Cerebellar nuclear complex (tissue), 1 donor: Measurements from ENCODE around the gene HNF1B.

Experiments used
- DNase-seq, 2 experiments: peaks; one replicate each; lab custom pipeline; 2025; lab: John Stamatoyannopoulos, UW

HNF1B gene

DNA sequence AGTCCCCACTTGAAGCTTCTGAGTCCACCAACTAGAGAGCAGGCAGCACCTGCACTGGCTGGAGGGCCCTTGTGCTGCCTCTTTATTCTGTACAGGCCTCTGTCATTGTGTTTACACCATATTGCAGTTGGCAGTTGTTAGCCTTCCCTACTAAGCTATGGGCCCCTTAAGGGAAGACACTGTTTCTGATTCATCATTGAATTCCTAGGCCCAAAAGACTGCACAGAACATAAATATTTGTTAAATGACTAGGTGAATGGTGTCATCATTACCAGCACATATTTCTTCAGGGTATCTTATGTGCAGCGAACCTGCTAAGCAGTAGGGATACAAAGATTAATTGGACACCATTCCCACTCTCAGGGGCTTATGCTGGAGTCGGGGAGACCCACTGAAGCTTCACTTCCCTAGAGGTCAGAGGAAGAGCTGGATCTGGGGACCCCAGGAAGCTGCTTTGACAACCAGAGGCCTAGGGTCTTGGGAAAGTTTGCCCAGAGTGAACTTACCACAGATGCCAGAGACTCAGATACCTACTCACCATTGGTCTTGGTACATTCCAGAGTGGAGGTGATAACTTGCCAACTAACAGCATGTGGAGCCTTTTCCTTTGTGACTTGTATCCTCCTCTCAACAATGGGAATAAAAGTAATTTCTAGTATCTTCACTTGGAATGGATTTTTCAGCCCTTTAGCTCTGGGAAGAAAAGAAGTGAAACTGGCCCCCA, 72.9 kb downstream of the HNF1B start:
- DNase-seq: no peak

DNA sequence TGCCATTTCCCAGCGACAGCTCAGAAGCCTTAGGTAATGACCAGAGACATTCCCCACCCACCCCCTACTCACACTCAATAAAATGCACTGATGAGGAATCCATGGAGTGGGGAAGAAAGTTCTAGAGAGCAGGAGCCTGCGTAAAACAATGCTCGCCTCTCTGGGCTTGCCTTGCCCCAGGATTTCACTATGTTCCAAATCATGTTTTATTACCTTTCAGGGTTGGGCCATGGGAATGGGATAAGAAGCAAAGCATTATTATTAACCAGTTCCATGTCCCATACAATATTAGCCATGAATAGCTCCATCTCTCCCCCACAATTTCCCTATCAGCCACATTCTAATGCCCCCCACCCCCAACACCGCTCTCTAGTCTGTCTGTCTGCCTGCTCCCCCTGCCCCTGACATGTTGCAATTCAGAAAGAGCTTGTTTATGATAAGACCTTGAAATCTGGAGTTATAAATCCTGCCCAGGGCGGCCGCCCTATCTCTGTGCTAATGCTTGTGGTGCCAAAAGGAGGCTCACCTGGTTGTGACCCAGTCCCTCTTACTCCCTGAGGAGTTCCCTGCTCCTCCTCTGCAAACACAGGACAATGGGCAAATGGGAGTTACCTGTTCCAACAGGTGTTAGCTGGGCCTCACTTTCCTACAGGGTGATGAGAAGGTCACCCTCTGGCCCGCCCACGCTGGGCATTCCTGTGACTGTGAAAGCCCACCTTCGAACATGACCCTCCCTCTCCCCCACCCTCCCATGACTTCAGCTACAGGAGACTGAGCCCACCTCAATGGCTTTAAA, 73.6 kb downstream of the HNF1B start:
- no peak for DNase-seq

DNA sequence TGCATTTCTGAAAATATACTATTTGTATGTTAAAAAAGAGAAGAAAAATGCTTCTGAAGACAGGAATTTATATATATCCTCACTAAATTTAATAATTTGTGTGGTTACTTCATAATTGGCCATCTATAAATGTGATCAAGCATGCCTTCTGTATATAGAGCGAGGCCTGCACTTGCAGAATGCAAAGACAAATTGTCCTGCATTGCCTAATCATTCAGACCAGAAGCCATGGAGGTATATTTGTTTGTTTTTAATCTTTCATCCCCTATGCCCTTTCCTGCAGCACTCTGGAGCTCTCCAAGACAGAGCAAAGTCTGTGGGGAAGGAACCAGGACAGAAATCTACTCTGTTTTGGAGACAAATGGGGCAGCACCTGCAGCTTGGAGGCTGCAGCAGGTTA, 77.8 kb downstream of the HNF1B start:
- no peak for DNase-seq

DNA sequence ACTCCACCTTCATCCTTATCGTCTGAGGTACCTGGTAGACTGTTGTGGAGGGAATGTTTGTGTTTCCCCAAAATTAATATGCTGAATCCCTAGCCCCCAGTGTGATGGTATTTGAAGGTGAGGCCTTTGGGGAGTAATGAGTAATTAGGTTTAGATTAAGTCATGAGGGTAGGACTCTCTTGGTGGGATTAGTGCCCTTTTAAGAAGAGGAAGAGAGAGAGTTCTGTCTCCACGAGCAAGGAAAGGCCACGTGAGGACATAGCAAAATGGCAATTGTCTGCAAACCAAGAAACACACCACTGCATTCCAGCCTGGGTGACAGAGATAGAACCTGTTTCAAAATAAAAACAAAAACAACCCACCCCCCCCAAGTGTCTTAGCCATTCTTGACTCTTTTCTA, 80.6 kb downstream of the HNF1B start:
- no peak for DNase-seq

DNA sequence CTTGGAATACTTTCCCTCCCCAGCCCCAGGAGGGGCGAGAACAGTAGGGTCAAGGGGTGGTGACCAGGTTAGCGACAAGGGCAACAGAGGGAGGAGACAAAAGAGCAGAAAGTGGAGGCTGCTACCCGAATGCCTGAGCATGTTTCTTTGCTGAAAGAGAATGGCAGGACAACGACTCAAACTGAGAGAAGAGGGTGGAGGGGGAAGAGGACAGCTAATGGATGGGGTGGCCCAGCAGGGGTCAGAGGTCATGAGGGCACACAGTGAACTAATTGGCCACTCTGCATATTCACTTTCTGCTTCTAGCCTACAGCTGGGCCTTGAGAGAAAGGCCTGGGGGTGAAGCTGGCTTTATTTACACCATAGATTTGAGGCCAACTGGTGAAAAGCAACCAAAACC, 82.5 kb downstream of the HNF1B start:
- DNase-seq: no peak

DNA sequence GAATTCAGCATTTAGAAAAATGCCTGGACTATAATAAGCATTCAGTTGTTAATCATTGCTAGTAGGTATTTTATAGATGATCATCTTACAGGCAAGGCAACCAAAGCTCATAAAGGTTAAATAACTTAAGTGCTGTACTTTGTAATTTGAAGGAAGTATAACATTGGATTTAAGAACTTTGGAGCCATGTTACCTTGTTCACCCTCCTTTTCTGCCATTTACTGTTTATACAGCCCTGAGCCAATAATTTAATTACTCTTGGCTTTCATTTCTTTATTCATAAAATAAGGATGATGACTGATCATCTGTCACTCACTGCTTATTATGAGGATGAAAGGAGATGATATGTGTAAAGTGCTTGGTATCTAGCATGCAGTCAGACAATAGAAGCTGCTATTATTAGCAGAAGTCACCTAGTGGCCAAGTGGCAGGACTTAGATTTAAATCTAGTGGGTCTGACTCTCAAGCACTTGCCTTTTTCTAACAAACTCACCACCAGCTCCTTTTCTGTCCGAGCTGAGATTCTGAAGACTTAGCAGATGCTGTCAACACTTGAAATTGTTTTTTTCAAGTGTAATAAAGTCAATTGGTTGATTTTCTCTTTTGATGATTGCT, 83.4 kb downstream of the HNF1B start:
- DNase-seq: no peak

- no peak for DNase-seq
Observed at GRCh38 chr17:37659925-37660324, 84.9 kb downstream of the HNF1B start.

DNA sequence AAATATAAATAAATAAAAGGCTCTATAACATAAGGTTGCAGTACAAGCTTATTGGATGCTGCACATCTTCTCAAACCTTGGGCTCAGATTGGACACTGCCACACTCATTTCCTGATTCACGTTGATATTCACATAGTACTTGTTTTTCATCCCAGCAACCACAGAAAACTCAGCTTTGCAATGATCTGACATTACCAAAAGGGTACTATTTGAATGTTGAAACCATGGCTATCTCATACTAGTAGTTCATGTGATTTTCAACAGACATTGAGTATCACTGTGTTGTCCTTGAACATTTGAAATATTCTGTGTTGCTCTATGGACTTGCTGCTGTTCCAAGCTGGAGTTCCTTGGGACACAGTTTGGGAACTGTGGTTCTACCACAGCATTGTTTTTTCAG, 87.7 kb downstream of the HNF1B start:
- DNase-seq: no peak

DNA sequence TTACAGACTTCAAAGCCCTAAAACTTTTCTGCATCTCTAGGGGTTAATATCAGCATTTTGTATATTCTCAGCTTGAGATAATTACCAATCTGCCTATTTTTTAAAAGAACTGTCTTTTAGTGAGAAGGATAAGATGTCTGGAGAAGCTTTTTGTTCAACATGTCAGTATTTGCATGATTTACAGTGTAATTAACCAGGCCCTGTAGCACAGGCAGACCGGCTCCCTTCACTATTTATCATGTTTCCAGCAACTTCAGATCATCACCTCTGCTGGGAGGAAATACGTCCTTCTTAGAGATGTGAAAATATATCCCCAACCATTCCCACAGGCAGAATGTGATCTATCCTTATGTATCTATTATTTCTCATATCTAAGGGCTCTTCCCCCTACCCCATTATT, 93.0 kb downstream of the HNF1B start:
- DNase-seq: no peak

DNA sequence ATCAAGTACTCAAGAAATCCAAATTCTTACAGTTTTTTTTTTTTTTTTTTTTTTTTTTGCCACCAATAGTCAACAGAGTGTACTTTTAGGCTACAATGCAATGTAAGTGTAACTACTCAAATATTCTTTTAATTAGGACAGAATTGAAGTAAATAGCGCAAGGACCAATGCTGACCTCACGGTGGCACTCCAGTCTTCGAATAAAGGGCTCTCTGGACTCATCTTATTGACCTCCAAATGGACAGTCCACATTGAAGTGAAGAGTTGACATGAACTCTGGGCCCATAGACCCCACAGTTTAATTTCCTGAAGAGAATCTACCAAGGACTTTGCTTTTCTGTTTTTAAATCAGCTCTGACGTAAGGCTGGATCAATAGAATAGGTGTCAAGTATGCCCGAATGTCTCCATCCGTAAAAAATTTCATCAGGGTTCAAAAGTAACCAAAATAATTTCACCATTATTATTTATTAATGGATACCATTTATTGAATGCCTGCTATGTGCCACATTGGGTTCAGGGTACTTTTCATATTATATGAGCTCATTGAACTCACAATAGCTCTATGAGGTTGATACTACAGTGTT, 94.3 kb downstream of the HNF1B start:
- DNase-seq: no peak

DNA sequence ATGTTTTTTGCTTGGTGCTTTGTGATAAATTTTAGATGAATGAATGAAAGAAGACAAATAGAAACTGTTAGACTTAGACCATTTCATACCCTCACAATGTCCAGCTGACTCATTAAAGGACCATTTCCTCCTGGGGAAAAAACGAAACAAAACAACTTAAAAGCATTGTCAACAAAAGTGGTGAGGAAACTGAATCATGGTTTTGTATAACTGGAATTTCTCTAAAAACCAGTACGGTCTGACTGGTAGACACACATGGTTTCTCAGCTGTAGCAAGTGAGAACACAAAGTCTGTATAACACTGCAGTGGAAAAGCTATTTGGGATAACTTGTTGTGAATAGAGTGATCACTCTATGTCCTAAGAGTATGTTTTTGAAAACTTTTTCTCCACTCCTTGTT, 96.3 kb downstream of the HNF1B start:
- no peak for DNase-seq

- no peak for DNase-seq
Observed at GRCh38 chr17:37647856-37648255, 97.0 kb downstream of the HNF1B start.

DNA sequence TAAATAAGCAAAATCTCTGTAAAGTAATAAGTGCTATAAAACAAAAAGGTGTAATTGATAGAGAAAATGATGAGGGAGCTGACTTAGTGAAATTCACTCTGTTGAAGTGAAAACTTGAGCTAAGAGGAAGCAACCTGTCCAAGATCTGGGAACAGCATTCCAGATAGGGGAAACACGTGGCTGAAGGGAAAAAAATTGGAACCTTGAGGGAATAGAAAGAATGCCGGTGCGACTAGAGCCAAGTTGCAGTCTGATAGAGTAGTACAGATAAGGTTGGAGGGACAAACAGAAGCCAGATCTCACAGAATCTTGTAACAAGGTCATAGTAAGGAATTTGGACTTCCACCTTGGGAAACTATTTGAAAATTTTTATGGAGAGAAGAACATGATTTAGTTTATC, 101.0 kb downstream of the HNF1B start:
- DNase-seq: no peak

DNA sequence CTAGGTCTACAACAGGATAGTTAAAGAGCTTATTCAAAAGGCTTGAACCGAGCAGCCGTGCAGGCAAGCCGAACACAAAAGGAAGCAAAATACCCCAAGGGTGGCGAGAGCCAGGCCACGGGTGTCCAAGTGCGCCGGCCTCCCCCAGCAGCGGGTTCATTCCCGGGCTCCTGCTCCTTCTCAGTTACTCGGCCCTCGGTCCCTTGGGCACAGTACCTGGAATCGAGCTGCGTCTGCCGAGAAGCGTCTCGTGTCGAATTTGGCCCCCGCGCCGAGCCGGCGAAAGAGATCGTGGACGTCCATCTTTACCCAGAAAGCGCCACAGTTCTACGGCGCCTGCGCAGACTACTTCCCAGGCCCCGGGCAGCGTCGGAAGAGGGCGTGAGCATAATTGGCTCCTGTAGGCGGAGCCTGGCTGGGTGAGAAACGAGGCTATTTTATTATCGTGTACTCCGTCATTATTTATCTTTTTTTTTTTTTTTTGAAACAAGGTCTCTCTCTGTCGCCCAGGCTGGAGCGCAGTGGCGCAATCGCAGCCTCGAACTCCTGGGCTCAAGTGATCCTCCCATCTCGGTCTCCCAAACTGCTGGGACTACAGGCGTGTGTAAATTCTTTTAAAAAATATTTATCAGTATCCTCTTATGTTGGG, 101.6 kb downstream of the HNF1B start, which contains the start of gene DDX52:
DDX52 (minus strand) TSS at position 329 of the 649 bp plus-strand sequence; CDS start at position 303, 26 bp downstream.
- peak in 1 of 2 experiments; percentile 51 for DNase-seq

GRCh38 chr17:37642681-37643080, 102.2 kb downstream of the HNF1B start:
- DNase-seq: no peak

DNA sequence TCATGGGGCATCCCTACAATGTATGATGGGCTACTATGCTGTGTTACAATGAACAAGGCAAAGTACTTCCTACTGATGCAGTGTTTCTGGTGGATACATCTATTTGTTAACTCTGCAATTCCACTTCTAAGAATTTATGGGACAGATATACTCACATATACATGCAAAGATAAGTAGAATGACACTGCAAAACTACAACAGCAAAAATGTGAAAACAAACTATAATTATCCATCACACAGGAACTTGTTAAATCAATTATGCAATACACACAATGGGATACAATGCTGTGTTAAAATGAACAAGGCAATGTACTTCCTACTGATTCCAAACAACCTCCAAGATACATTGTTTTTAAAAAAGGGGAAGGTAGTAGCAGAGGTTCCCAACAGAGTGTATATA, 104.8 kb downstream of the HNF1B start:
- no peak for DNase-seq

GRCh38 chr17:37637956-37638355, 106.9 kb downstream of the HNF1B start:
- DNase-seq: no peak
